Common myeloid progenitor, CD34-positive (primary cell): ENCODE data around the gene TPT1.

ENCODE experiments used
- CTCF ChIA-PET: fragments of 350-600 bp; sonication (Branson Sonifier 250); formaldehyde crosslinking; loops from one replicate; lab custom pipeline; 2021; ENCODE audit warnings: antibody characterized with exemption; lab: Charles Lee
- POLR2A ChIA-PET: fragments of 350-600 bp; sonication (Branson Sonifier 250); formaldehyde crosslinking; loops from one replicate; lab custom pipeline; 2021; ENCODE audit warnings: antibody characterized with exemption; lab: Charles Lee
- DNase-seq, 3 donors: peaks; one replicate each; pipeline versions ENCODE4 v3.0.0 to v3.0.0-alpha.2; 2013
- H3K27ac ChIP-seq, 2 experiments: 1 replicate in 1 of 2; 2 replicates in 1 of 2; pipeline ENCODE4 v1.7.0; 2013; ENCODE audit warnings: inconsistent platforms in 2 of 2, low read length in 2 of 2, mild to moderate bottlenecking in 2 of 2, low read depth in 1 of 2, moderate library complexity in 1 of 2; ENCODE audit not compliant: severe bottlenecking in 2 of 2, insufficient read depth in 1 of 2, poor library complexity in 1 of 2
- H3K27me3 ChIP-seq, 5 experiments: replicated peaks in 2 of 5; 1 replicate in 3 of 5; 2 replicates in 2 of 5; pipeline versions ENCODE4 v1.6.1 to v1.7.0; 2013; ENCODE audit warnings: low read length in 4 of 5, mild to moderate bottlenecking in 2 of 5, moderate library complexity in 2 of 5, inconsistent platforms in 1 of 5; ENCODE audit not compliant: insufficient read depth in 5 of 5, control insufficient read depth in 4 of 5
- H3K36me3 ChIP-seq, 4 experiments: 1 replicate in 2 of 4; 2 replicates in 2 of 4; pipeline versions ENCODE4 v1.6.1 to v1.7.0; 2013; ENCODE audit warnings: low read length in 3 of 4, control low read depth in 1 of 4, mild to moderate bottlenecking in 1 of 4; ENCODE audit not compliant: control insufficient read depth in 4 of 4, insufficient read depth in 4 of 4
- H3K4me1 ChIP-seq, 4 experiments: 1 replicate in 3 of 4; 2 replicates in 1 of 4; pipeline versions ENCODE4 v1.6.1 to v1.7.1; 2013; ENCODE audit warnings: low read length in 3 of 4, mild to moderate bottlenecking in 3 of 4, control low read depth in 1 of 4, inconsistent platforms in 1 of 4, moderate library complexity in 1 of 4; ENCODE audit not compliant: control insufficient read depth in 4 of 4, insufficient read depth in 4 of 4; ENCODE audit errors: control extremely low read depth in 1 of 4
- H3K4me3 ChIP-seq, 7 experiments: 1 replicate in 4 of 7; 2 replicates in 3 of 7; pipeline versions ENCODE4 v1.5.1 to v1.7.0; 2013; ENCODE audit warnings: mild to moderate bottlenecking in 7 of 7, low read length in 6 of 7, moderate library complexity in 6 of 7, inconsistent platforms in 2 of 7, low read depth in 2 of 7, control low read depth in 1 of 7; ENCODE audit not compliant: insufficient read depth in 4 of 7, control insufficient read depth in 1 of 7; ENCODE audit errors: extremely low read depth in 1 of 7
- H3K9me3 ChIP-seq, 5 experiments: 1 replicate in 4 of 5; 2 replicates in 1 of 5; pipeline versions ENCODE4 v1.6.1 to v1.7.1; 2013; ENCODE audit warnings: low read length in 4 of 5, mild to moderate bottlenecking in 2 of 5, inconsistent platforms in 1 of 5, low read depth in 1 of 5, moderate library complexity in 1 of 5; ENCODE audit not compliant: control insufficient read depth in 4 of 5, insufficient read depth in 2 of 5; ENCODE audit errors: control extremely low read depth in 1 of 5
- WGBS: methylation state at CpG from one replicate; pipeline ENCODE4 v1.1.5; 2013; ENCODE audit not compliant: insufficient coverage; 5-methylcytosine and 5-hydroxymethylcytosine counted together

TPT1 gene

GRCh38 chr13:45339399-45339798 lies 1.6 kb downstream of the TPT1 start:
- ChIA-PET CTCF (interaction anchor here (0.6 to 6.5 kb wide), 6 partner anchors 8 to 751 kb away, joined by 3 to 31 read pairs (median 5); no protein-coding TSS in a partner anchor), POLR2A (interaction anchor here (1.8 to 3.5 kb wide), 2 partner anchors 9 to 18 kb away, joined by 11 to 20 read pairs; no protein-coding TSS in a partner anchor)
- peaks cover 32 to 69% (median 61%) of the 10 kb centered on the region in 4 experiments for H3K4me1 ChIP-seq

GRCh38 chr13:45337803-45338202 lies 3.2 kb downstream of the TPT1 start:
- H3K36me3 ChIP-seq = peaks cover 21 to 67% (median 36%) of the 10 kb centered on the region in 4 experiments
- ChIA-PET POLR2A (interaction anchor here (0.6 to 1.3 kb wide), 4 partner anchors 9 to 59 kb away, joined by 3 to 4 read pairs (median 3); no protein-coding TSS in a partner anchor), CTCF (interaction anchor here (0.7 to 6.5 kb wide), 4 partner anchors 19 to 57 kb away, joined by 3 to 31 read pairs (median 4); no protein-coding TSS in a partner anchor)
- peak overlapping the region in 3 of 7 experiments; percentile 17 to 31 (median 19) for H3K4me3 ChIP-seq
- peaks cover 46 to 85% (median 77%) of the 10 kb centered on the region in 4 experiments for H3K4me1 ChIP-seq
- H3K27ac ChIP-seq = no peak overlapping the region
- H3K9me3 ChIP-seq = no peaks in the 10 kb centered on the region
- no peaks in the 10 kb centered on the region for H3K27me3 ChIP-seq
- no CpG with 5 or more reads among the region's 1 CpG for WGBS
- no peak for DNase-seq

More at GRCh38 chr13:45339399-45339798, 1.6 kb downstream of the TPT1 start:
- Histone ChIP-seq H3K27me3 (no peaks in the 10 kb centered on the region), H3K9me3 (no peaks in the 10 kb centered on the region), H3K36me3 (peaks cover 21 to 58% (median 36%) of the 10 kb centered on the region in 4 experiments), H3K27ac (peak overlapping the region; percentile 96 to 98), H3K4me3 (peak overlapping the region in 6 of 7 experiments; percentile 79 to 93 (median 90))
- no peak for DNase-seq

GRCh38 chr13:45337395-45337794 lies 3.6 kb downstream of the TPT1 start:
- Histone ChIP-seq H3K27me3 (no peaks in the 10 kb centered on the region), H3K27ac (no peak overlapping the region), H3K9me3 (no peaks in the 10 kb centered on the region), H3K4me1 (peaks cover 49 to 87% (median 80%) of the 10 kb centered on the region in 4 experiments), H3K4me3 (peak overlapping the region in 2 of 7 experiments; percentile 19 to 20), H3K36me3 (peaks cover 21 to 70% (median 36%) of the 10 kb centered on the region in 4 experiments)
- POLR2A ChIA-PET = interaction anchor here (1.0 to 1.3 kb wide), 3 partner anchors 20 to 59 kb away, joined by 3 to 4 read pairs (median 3); no protein-coding TSS in a partner anchor
- WGBS = 80% methylated on average over 1 of the region's 3 CpGs
- CTCF ChIA-PET = interaction anchor here (0.7 to 6.5 kb wide), 6 partner anchors 19 to 291 kb away, joined by 3 to 31 read pairs (median 3); no protein-coding TSS in a partner anchor
- DNase-seq = no peak

GRCh38 chr13:45336025-45336800 lies 4.8 kb downstream of the TPT1 start:
- Histone ChIP-seq H3K4me1 (peaks cover 58 to 88% (median 83%) of the 10 kb centered on the region in 4 experiments), H3K27me3 (no peaks in the 10 kb centered on the region), H3K9me3 (no peaks in the 10 kb centered on the region), H3K27ac (peak overlapping the region in 1 of 2 experiments; percentile 16), H3K36me3 (peaks cover 21 to 71% (median 36%) of the 10 kb centered on the region in 4 experiments), H3K4me3 (peak overlapping the region in 4 of 7 experiments; percentile 6 to 43 (median 21))
- POLR2A ChIA-PET = interaction anchor here (0.7 kb wide), 1 partner anchor 126 kb away, joined by 3 read pairs; no protein-coding TSS in a partner anchor
- 85% methylated on average over 7 of the region's 9 CpGs for WGBS
- DNase-seq = no peak
- CTCF ChIA-PET = interaction anchor here (1.1 to 6.5 kb wide), 4 partner anchors 11 to 289 kb away, joined by 3 to 31 read pairs (median 8); no protein-coding TSS in a partner anchor

- peak overlapping the region in 1 of 2 experiments; percentile 16 for H3K27ac ChIP-seq
- no peaks in the 10 kb centered on the region for H3K27me3 ChIP-seq
- ChIA-PET CTCF (interaction anchor here (0.7 to 6.5 kb wide), 7 partner anchors 11 to 286 kb away, joined by 3 to 31 read pairs (median 3); no protein-coding TSS in a partner anchor), POLR2A (interaction anchor here (0.7 to 1.2 kb wide), 4 partner anchors 21 to 126 kb away, joined by 3 to 5 read pairs (median 4); no protein-coding TSS in a partner anchor)
- 76% methylated on average over 2 of the region's 3 CpGs for WGBS
- H3K9me3 ChIP-seq = no peaks in the 10 kb centered on the region
- peaks cover 21 to 71% (median 36%) of the 10 kb centered on the region in 4 experiments for H3K36me3 ChIP-seq
- peak overlapping the region in 3 of 7 experiments; percentile 27 to 49 (median 41) for H3K4me3 ChIP-seq
- no peak for DNase-seq
- H3K4me1 ChIP-seq = peaks cover 60 to 95% (median 90%) of the 10 kb centered on the region in 4 experiments
Observed at GRCh38 chr13:45335397-45336024, 5.5 kb downstream of the TPT1 start.
